T-helper 1 cell treated with Interleukin-12 subunit alpha and Interleukin-12 subunit beta and Interleukin-4 antibody, amounts not matched to agents 30 ng/mL and 1 ng/mL, for 36 hours (primary cell): ENCODE results near the gene FAHD1. TPM values are rescaled to one million over a fixed set of nuclear protein-coding genes. Genes with fewer than 3 reads are reported as not detected.

Experiments
- intact Hi-C: fragments of 100-400 bp; cut with micrococcal nuclease; formaldehyde crosslinking; loops from one replicate; pipeline ENCODE4 v1.15.1; 2024
- total RNA-seq: library from RNA; stranded (reverse); gene quantifications from 2 replicates; pipeline ENCODE4 v1.2.3, GENCODE V29; 2022

Gene FAHD1
- total RNA-seq, 1 donor from 2014 or later, result 10.1 TPM

DNA sequence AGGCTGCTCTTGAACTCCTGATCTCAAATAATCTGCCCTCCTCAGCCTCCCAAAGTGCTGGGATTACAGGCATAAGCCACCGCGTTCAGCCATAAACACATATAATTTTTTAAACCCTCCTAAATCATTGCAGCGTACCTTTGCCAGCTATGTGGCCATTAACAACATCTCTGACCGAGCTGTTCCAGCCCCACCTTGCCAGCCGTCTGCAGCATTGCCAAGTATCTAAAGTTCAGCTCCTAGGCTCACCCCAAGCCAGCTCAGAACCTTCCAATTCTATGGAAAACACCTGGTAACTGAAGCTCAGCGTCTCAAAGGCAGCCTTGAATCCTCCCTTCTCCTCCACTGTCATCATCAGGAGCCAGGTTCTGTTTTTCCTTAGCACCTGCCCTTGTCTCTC, 50.1 kb downstream of the FAHD1 start:
- intact Hi-C loops, result no loop called here

DNA sequence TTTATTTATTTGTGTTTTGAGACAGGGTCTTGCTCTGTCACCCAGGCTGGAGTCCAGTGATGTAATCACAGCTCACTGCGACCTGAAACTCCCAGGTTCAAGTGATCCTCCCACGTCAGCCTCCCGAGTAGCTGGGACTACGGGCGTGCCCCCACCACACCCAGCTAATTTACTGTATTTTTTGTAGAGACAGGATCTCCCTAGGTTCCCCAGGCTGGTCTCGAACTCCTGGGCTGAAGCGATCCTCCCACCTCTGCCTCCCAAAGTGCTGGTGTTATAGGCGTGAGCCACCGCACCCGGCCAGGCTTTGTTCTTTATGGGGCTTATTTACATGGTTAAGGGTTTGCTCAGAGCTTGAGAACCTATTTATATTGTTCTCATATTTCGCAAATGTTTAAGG, 50.8 kb downstream of the FAHD1 start:
- intact Hi-C loops, result no loop called here

DNA sequence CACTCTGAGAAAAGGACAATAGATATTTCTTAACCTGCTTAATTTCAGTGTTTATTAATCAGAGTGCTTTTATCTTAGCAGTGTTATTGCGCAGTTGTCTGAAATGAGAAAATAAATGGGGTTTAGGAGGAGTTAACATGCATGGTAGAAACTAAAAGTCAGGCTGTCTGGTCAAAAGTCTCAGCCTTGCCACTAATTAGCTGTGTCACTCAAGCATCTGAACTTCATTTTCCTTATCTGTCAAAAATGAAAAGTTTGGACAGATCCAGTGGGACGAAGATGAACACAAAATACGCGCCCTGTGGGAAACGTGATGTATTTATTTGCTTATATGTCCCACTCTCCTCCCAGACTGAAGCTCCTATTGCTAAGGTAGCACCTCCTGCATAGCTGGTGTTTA, 51.2 kb downstream of the FAHD1 start:
- intact Hi-C loops, result no loop called here

Other genes with a start within 250 kb of the FAHD1 start
- gene IFT140, start 215.1 kb upstream of the FAHD1 start, total RNA-seq, result 6.7 and 8.7 TPM in 2 replicates
- gene CRAMP1, start 214.8 kb upstream of the FAHD1 start, total RNA-seq, result 36.9 and 37.8 TPM in 2 replicates
- gene JPT2, start 148.9 kb upstream of the FAHD1 start, total RNA-seq, result 66.8 and 68.8 TPM in 2 replicates
- 122 and 123 TPM in 2 replicates for gene MAPK8IP3, start 121.0 kb upstream of the FAHD1 start, total RNA-seq
- 52.0 and 56.9 TPM in 2 replicates for gene NME3, start 55.7 kb upstream of the FAHD1 start, total RNA-seq
- gene EME2, start 54.4 kb upstream of the FAHD1 start, total RNA-seq, result 39.9 and 44.4 TPM in 2 replicates
- 112 and 118 TPM in 2 replicates for gene MRPS34, start 54.1 kb upstream of the FAHD1 start, total RNA-seq
- 37.3 TPM in 2 replicates for gene SPSB3, start 44.6 kb upstream of the FAHD1 start, total RNA-seq
- 52.9 and 53.7 TPM in 2 replicates for gene NUBP2, start 44.2 kb upstream of the FAHD1 start, total RNA-seq
- 0.22 TPM in 2 replicates for gene IGFALS, start 33.5 kb upstream of the FAHD1 start, total RNA-seq
- gene HAGH, start 381 bp upstream of the FAHD1 start, total RNA-seq, result 50.5 and 50.9 TPM in 2 replicates
- not detected in 2 replicates for gene MEIOB, start 45.0 kb downstream of the FAHD1 start, total RNA-seq
- not detected in 2 replicates for gene HS3ST6, start 91.2 kb downstream of the FAHD1 start, total RNA-seq
- 24.4 and 26.6 TPM in 2 replicates for gene MSRB1, start 116.0 kb downstream of the FAHD1 start, total RNA-seq
- gene RPL3L, start 127.5 kb downstream of the FAHD1 start, total RNA-seq, result not detected in 2 replicates
- 118 and 120 TPM in 2 replicates for gene NDUFB10, start 132.3 kb downstream of the FAHD1 start, total RNA-seq
- 2,266 and 2,280 TPM in 2 replicates for gene RPS2, start 137.6 kb downstream of the FAHD1 start, total RNA-seq
- 0.27 TPM in 1 of 2 replicates, not detected in the other for gene RNF151, start 139.7 kb downstream of the FAHD1 start, total RNA-seq
- 36.2 and 39.6 TPM in 2 replicates for gene TBL3, start 144.8 kb downstream of the FAHD1 start, total RNA-seq
- 0.37 and 0.61 TPM in 2 replicates for gene NOXO1, start 154.3 kb downstream of the FAHD1 start, total RNA-seq
- gene GFER, start 157.0 kb downstream of the FAHD1 start, total RNA-seq, result 26.4 and 32.7 TPM in 2 replicates
- 20.8 and 23.2 TPM in 2 replicates for gene SYNGR3, start 162.8 kb downstream of the FAHD1 start, total RNA-seq
- gene ZNF598, start 182.6 kb downstream of the FAHD1 start, total RNA-seq, result 71.1 and 73.9 TPM in 2 replicates
- 0.37 and 1.1 TPM in 2 replicates for gene NPW, start 192.6 kb downstream of the FAHD1 start, total RNA-seq
- 1.9 and 2.4 TPM in 2 replicates for gene NHERF2, start 199.7 kb downstream of the FAHD1 start, total RNA-seq
- 24.2 and 31.1 TPM in 2 replicates for gene NTHL1, start 220.6 kb downstream of the FAHD1 start, total RNA-seq
- 130 and 131 TPM in 2 replicates for gene TSC2, start 220.8 kb downstream of the FAHD1 start, total RNA-seq